Measurements from ENCODE around the gene FKBP4.

DNA sequence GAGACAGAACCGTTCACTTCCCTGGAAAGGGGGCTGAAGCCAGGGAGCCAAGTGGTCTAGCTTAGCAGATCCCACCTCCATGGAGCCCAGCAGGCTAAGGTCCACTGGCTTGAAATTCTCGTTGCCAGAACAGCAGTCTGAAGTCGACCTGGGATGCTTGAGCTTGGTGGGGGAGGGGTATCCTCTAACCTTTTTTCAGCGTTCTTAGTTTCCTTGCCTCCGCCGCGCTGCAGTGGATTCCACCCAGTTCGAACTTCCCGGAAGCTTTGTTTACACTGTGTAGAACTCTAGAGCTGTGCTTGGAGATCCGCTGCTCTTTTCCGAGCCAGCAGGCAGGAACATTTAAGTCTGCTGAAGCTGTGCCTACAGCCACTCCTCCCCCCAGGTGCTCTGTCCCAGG, 45.2 kb upstream of the FKBP4 start:
- no peak for TF ChIP-seq POLR2A (IDR thresholded peaks at IDR 0.05)
- TF ChIP-seq, protein P1, sequence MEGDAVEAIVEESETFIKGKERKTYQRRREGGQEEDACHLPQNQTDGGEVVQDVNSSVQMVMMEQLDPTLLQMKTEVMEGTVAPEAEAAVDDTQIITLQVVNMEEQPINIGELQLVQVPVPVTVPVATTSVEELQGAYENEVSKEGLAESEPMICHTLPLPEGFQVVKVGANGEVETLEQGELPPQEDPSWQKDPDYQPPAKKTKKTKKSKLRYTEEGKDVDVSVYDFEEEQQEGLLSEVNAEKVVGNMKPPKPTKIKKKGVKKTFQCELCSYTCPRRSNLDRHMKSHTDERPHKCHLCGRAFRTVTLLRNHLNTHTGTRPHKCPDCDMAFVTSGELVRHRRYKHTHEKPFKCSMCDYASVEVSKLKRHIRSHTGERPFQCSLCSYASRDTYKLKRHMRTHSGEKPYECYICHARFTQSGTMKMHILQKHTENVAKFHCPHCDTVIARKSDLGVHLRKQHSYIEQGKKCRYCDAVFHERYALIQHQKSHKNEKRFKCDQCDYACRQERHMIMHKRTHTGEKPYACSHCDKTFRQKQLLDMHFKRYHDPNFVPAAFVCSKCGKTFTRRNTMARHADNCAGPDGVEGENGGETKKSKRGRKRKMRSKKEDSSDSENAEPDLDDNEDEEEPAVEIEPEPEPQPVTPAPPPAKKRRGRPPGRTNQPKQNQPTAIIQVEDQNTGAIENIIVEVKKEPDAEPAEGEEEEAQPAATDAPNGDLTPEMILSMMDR (IDR thresholded peaks at IDR 0.05) = no peak

Data from stomach (tissue), 4 donors.